Activated effector memory CD4-positive, alpha-beta T cell treated with Interleukin-2 at 50 U/mL for 16 hours (primary cell): ENCODE measurements around the gene TIMM21.

ENCODE experiments used
- DNase-seq: peaks from one replicate; pipeline ENCODE4 v3.0.0-alpha.2; 2020

Gene TIMM21

DNA sequence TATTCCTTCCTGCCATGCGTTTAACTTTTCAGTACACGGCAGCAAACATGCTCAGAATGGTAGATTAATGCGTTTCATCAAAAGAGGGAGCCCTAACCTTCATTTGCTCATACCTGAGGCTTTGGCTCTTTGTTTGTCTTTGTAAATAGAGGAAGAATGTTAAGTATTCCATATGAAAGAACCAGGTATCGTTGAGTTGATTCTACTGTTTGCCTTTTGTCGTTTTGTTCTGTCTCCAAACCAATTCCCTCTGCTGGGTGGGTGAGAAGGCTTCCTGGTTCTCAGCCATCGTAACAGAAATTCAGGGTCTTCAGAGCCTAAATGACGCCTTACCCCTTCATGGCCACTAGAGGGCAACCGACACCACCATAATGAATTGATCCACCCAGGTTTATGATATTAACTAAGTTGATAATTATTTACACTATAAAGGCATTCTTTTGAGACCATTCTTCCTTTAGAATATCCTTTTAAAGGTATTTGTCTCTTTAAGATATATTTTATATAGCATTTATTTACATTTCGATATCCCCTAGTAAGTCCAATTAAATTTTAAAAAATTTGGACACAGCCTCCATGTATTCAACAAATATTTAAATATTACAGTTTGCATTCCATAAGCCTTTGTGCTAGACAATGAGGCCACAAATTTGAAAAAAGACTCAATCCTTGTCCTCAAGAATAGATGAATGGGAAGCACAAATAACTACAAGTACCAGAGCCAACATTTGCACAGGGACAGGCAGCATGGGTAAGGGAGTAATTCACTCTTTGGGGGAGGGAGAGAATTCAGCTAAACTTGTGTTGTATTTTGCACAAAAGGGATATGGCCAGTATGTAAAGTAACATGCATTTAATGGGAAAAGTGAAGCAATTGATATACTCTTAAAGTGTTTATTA, 48.1 kb downstream of the TIMM21 start:
- DNase-seq: peak; percentile 19

DNA sequence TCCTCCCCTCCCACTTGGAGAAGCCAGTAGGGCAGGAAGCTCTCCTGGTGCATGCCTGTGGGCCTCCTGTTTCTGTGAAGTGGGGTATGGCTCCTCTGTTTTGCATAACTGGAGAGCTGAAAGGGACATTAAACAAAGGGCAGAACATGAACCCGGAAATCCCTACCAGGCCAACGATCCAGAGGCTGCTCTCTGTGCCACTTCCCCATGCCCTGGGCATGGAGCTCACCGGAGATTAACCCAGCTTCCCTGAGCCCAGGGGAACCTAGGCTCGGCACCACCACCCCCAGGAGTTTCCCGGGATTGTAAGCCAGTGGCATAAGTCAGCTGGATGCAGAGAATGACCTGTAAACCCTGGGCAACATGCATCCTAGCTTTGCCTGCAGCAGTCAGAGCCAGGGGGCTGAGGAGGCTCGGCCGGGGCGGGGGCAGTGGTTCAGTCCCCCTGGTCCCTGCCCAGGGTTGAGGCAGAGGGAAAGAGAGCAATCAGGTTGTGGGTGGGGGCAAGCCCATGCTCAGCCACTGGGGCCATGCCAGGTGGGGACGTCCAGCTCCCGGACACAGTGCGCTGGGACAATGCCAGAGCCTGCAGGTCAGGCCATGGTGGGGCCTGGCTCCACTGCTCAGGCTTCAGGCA, 49.5 kb downstream of the TIMM21 start:
- no peak for DNase-seq

DNA sequence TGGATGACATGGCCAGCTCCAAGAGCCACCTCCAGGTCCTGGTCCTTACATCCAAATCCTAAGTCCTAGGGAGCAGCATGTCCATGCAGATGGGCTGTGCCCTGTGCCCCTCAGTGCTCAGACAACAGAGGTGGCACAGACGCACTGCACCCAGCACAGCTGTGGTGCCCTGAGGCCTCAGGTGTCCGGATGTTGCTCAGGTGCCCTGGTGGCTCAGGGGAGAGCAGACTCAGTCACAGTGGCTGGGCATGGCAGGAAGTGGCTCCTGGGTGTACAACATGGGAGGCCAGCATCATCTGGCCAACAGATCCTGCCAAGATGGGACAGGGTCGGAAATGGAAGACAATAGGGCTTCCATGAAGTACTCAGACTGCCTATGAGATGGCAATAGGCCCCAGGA, 50.1 kb downstream of the TIMM21 start:
- no peak for DNase-seq

DNA sequence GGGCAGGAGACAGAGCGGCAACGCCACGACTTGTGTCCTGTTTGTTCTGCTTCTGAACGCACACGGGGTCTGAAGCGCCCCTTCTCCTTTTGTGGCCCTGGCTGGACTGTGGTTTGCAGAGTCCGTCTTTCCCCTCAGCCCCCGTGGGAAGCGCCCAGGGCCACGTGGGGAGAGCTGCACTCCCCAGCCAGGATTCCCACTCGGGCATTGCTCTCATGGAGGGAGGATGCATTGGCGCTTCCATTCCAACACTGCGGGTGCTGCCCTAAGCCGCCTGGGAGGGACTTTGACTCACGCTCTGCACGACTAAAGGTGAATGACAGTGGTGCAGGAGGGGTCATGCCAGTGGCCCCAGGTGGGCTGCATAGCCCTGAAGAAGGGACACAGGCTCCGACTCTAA, 52.5 kb downstream of the TIMM21 start:
- no peak for DNase-seq

DNA sequence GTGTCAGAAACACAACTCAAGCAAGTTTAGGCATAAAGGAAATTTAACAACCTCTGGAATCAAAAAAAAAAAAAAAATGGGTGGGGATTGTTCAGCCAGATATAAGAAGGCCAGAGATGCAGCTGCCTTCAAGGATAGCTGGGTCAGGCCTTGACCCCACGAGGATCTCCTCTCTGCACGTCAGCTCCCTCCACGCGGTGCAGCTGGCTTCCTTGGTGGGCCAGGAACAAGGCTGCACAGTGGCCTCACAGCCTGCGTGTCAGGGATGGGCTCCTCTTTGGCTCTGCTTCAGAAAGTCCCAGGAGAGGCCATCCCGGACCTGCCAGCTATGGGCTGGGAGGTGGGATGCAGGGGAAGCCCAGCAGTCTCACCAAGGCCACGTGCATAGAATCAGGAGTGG, 55.5 kb downstream of the TIMM21 start:
- DNase-seq: no peak

DNA sequence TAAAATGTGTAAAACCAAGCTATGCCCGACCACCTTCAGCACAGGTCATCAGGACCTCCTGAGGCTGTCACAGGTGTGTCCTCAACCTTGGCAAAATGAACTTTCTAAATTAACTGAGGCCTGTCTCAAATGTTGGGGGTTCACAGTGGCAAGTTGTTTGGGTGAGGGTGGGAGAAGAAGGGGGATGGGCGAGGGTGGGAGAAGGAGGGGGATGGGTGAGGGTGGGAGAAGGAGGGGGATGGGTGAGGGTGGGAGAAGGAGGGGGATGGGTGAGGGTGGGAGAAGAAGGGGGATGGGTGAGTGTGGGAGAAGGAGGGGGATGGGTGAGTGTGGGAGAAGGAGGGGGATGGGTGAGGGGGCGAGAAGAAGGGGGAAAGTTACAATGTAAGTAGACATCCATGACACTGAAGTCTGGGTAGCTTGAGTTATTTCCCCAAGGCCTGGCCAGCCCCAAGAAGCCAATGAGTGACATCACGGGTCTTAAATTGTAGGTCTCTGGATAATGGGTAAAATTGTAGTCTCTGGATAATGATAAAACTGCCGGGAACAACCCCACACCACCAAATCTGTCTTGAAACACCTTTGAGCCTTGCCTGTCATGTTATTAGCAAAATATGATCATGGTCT, 56.3 kb downstream of the TIMM21 start:
- no peak for DNase-seq
